Measurements from ENCODE around the gene CLEC7A.

Gene CLEC7A

GRCh38 chr12:10171973-10172728, 42.2 kb upstream of the CLEC7A start, which contains the start of gene OLR1:
Gene OLR1 (minus strand): TSS chr12:10172132. CDS start chr12:10172077, 55 bp downstream.
- TF ChIP-seq TAF1 (IDR thresholded peaks at IDR 0.05; ENCODE audit: borderline replicate concordance, insufficient read depth, low read length) (no peak), REST (IDR thresholded peaks at IDR 0.05; ENCODE audit: insufficient read depth in 1 of 2, low read depth in 2 of 2, low read length in 2 of 2) (no peak), POLR2AphosphoS5 (IDR thresholded peaks at IDR 0.05; ENCODE audit: low read depth, low read length) (no peak)

- TF ChIP-seq TAF1 (IDR thresholded peaks at IDR 0.05; ENCODE audit: borderline replicate concordance, insufficient read depth, low read length) = no peak
- TF ChIP-seq FOXP2 (optimal IDR thresholded peaks at IDR 0.05; ENCODE audit: borderline replicate concordance, extremely low read depth, extremely low read length, insufficient read depth) = no peak
- no peak for TF ChIP-seq SIN3A (IDR thresholded peaks at IDR 0.05; ENCODE audit: borderline replicate concordance, insufficient read depth, low read length)
- TF ChIP-seq POLR2AphosphoS5 (IDR thresholded peaks at IDR 0.05; ENCODE audit: low read depth, low read length) = no peak
- TF ChIP-seq REST (IDR thresholded peaks at IDR 0.05; ENCODE audit: insufficient read depth in 1 of 2, low read depth in 2 of 2, low read length in 2 of 2) = no peak
These were observed 40.2 kb upstream of the CLEC7A start for GRCh38 chr12:10170216-10170615.

- TF ChIP-seq POLR2AphosphoS5 (IDR thresholded peaks at IDR 0.05; ENCODE audit: low read depth, low read length) = no peak
- no peak for TF ChIP-seq FOXP2 (optimal IDR thresholded peaks at IDR 0.05; ENCODE audit: borderline replicate concordance, extremely low read depth, extremely low read length, insufficient read depth)
- TF ChIP-seq REST (IDR thresholded peaks at IDR 0.05; ENCODE audit: insufficient read depth in 1 of 2, low read depth in 2 of 2, low read length in 2 of 2) = no peak
These were observed 39.1 kb upstream of the CLEC7A start for GRCh38 chr12:10169104-10169503.

- no peak for TF ChIP-seq FOXP2 (optimal IDR thresholded peaks at IDR 0.05; ENCODE audit: borderline replicate concordance, extremely low read depth, extremely low read length, insufficient read depth)
- no peak for TF ChIP-seq TAF1 (IDR thresholded peaks at IDR 0.05; ENCODE audit: borderline replicate concordance, insufficient read depth, low read length)
- TF ChIP-seq POLR2AphosphoS5 (IDR thresholded peaks at IDR 0.05; ENCODE audit: low read depth, low read length) = no peak
- no peak for TF ChIP-seq SIN3A (IDR thresholded peaks at IDR 0.05; ENCODE audit: borderline replicate concordance, insufficient read depth, low read length)
- TF ChIP-seq REST (IDR thresholded peaks at IDR 0.05; ENCODE audit: insufficient read depth in 1 of 2, low read depth in 2 of 2, low read length in 2 of 2) = no peak
These were observed 37.6 kb upstream of the CLEC7A start for GRCh38 chr12:10167599-10167998.

GRCh38 chr12:10165421-10165820, 35.4 kb upstream of the CLEC7A start:
- TF ChIP-seq FOXP2 (optimal IDR thresholded peaks at IDR 0.05; ENCODE audit: borderline replicate concordance, extremely low read depth, extremely low read length, insufficient read depth) (no peak), REST (IDR thresholded peaks at IDR 0.05; ENCODE audit: insufficient read depth in 1 of 2, low read depth in 2 of 2, low read length in 2 of 2) (no peak), SIN3A (IDR thresholded peaks at IDR 0.05; ENCODE audit: borderline replicate concordance, insufficient read depth, low read length) (no peak), POLR2AphosphoS5 (IDR thresholded peaks at IDR 0.05; ENCODE audit: low read depth, low read length) (no peak), TAF1 (IDR thresholded peaks at IDR 0.05; ENCODE audit: borderline replicate concordance, insufficient read depth, low read length) (no peak)

Data from PFSK-1 (cell line).